ENCODE results near the gene AP3S1.

The AP3S1 gene

GRCh38 chr5:115946655-115947054, 104.9 kb downstream of the AP3S1 start:
- no peak for DNase-seq

GRCh38 chr5:115947260-115947659, 105.5 kb downstream of the AP3S1 start:
- no peak for DNase-seq

- DNase-seq = no peak
Observed at GRCh38 chr5:115948091-115948534, 106.4 kb downstream of the AP3S1 start.

GRCh38 chr5:115949096-115949495, 107.4 kb downstream of the AP3S1 start:
- no peak for DNase-seq

GRCh38 chr5:115952588-115952987, 110.9 kb downstream of the AP3S1 start:
- no peak for DNase-seq

- no peak for DNase-seq
Observed at GRCh38 chr5:115954144-115954543, 112.4 kb downstream of the AP3S1 start.

- DNase-seq = no peak
Observed at GRCh38 chr5:115956957-115957356, 115.2 kb downstream of the AP3S1 start.

GRCh38 chr5:115961381-115962238, 119.9 kb downstream of the AP3S1 start:
- no peak for DNase-seq

GRCh38 chr5:115962239-115962564, 120.5 kb downstream of the AP3S1 start, which contains the start of gene LVRN:
LVRN (plus strand) TSS chr5:115962475; CDS start chr5:115962618, 143 bp downstream.
- no peak for DNase-seq

GRCh38 chr5:115962565-115963402, 121.0 kb downstream of the AP3S1 start:
- no peak for DNase-seq

- no peak for DNase-seq
Observed at GRCh38 chr5:115963566-115963965, 121.8 kb downstream of the AP3S1 start.
